Breast epithelium (tissue), 3 donors: ENCODE results near the gene IL9.

Experiments
- CTCF ChIP-seq, 3 donors: fragments of 450-650 bp; IDR thresholded peaks; one replicate each; pipeline ENCODE4 v1.5.1; 2016 to 2017; ENCODE audit warnings: antibody characterized with exemption in 3 of 3, mild to moderate bottlenecking in 3 of 3, moderate library complexity in 3 of 3
- POLR2A ChIP-seq: fragments of 450-650 bp; IDR thresholded peaks from one replicate; pipeline ENCODE4 v1.6.1; 2016; ENCODE audit warnings: antibody characterized with exemption, mild to moderate bottlenecking, moderate library complexity

GRCh38 chr5:135878156-135878620 is 17.5 kb downstream of the IL9 start:
- TF ChIP-seq CTCF (IDR thresholded peaks at IDR 0.05) = no peak
- TF ChIP-seq POLR2A = no peak
